ENCODE results near the gene EFCC1.

GRCh38 chr3:128956440-128956839 is 44.7 kb upstream of the EFCC1 start:
- TF ChIP-seq CTCF (IDR thresholded peaks at IDR 0.05) (no peak), POLR2AphosphoS5 (IDR thresholded peaks at IDR 0.05) (no peak), POLR2A (IDR thresholded peaks at IDR 0.05) (no peak)

Measured in transverse colon (tissue), 4 donors.